Mesendoderm (in vitro differentiated cells): ENCODE results near the gene SYP.

Experiments
- DNase-seq: peaks from one replicate; pipeline ENCODE4 v3.0.0; 2013
- H2AK5ac ChIP-seq: 2 replicates; pipeline ENCODE4 v1.6.1; 2013; ENCODE audit warnings: low read length, inconsistent platforms
- H2BK120ac ChIP-seq: 2 replicates; pipeline ENCODE4 v1.6.1; 2013; ENCODE audit warnings: low read depth, mild to moderate bottlenecking, low read length, moderate library complexity, mixed read lengths
- H2BK15ac ChIP-seq: replicated peaks from 2 replicates; pipeline ENCODE4 v1.6.1; 2013; ENCODE audit warnings: low read depth, mild to moderate bottlenecking, moderate library complexity
- H2BK5ac ChIP-seq: 2 replicates; pipeline ENCODE4 v1.6.1; 2013; ENCODE audit warnings: low read length, inconsistent platforms
- H3K18ac ChIP-seq: 2 replicates; pipeline ENCODE4 v1.6.1; 2013; ENCODE audit warnings: mild to moderate bottlenecking, low read length, mixed read lengths
- H3K23ac ChIP-seq: one replicate; pipeline ENCODE4 v1.6.1; 2013; ENCODE audit warnings: low read length
- H3K27ac ChIP-seq: 2 replicates; pipeline ENCODE4 v1.5.1; 2013; ENCODE audit warnings: low read depth, mild to moderate bottlenecking, inconsistent platforms, low read length, moderate library complexity
- H3K27me3 ChIP-seq: 2 replicates; pipeline ENCODE4 v1.6.1; 2013; ENCODE audit warnings: low read length, control low read depth, mild to moderate bottlenecking, inconsistent platforms; ENCODE audit not compliant: insufficient read depth, poor library complexity
- H3K36me3 ChIP-seq: 2 replicates; pipeline ENCODE4 v1.6.1; 2013; ENCODE audit warnings: low read length, inconsistent platforms; ENCODE audit not compliant: control insufficient read depth, insufficient read depth
- H3K4ac ChIP-seq: one replicate; pipeline ENCODE4 v1.6.1; 2013; ENCODE audit warnings: low read depth, mild to moderate bottlenecking, low read length, moderate library complexity
- H3K4me1 ChIP-seq: 2 replicates; pipeline ENCODE4 v1.6.1; 2013; ENCODE audit warnings: low read depth, low read length, inconsistent platforms; ENCODE audit not compliant: control insufficient read depth
- H3K4me2 ChIP-seq: 2 replicates; pipeline ENCODE4 v1.6.1; 2013; ENCODE audit warnings: low read length
- H3K4me3 ChIP-seq: 2 replicates; pipeline ENCODE4 v1.5.1; 2013; ENCODE audit warnings: mild to moderate bottlenecking, low read length
- H3K56ac ChIP-seq: one replicate; pipeline ENCODE4 v1.6.1; 2013; ENCODE audit warnings: low read length
- H3K79me1 ChIP-seq: 2 replicates; pipeline ENCODE4 v1.6.1; 2013; ENCODE audit warnings: low read length, inconsistent platforms
- H3K79me2 ChIP-seq: 2 replicates; pipeline ENCODE4 v1.6.1; 2013; ENCODE audit warnings: mild to moderate bottlenecking, low read length; ENCODE audit not compliant: control insufficient read depth, insufficient read depth
- H3K9ac ChIP-seq: 2 replicates; pipeline ENCODE4 v1.6.1; 2013; ENCODE audit warnings: low read length, inconsistent platforms
- H4K5ac ChIP-seq: one replicate; pipeline ENCODE4 v1.6.1; 2013; ENCODE audit warnings: low read length
- H4K8ac ChIP-seq: one replicate; pipeline ENCODE4 v1.6.1; 2013; ENCODE audit warnings: low read depth, mild to moderate bottlenecking, control low read depth, low read length, moderate library complexity
- WGBS: extraction: QIAGEN DNeasy Blood & Tissue Kit; methylation state at CpG from one replicate; pipeline ENCODE4 v1.1.7; 2013; ENCODE audit warnings: low lambda C conversion rate, missing lambda C conversion rate; ENCODE audit not compliant: insufficient coverage; ENCODE audit errors: extremely low coverage; 5-methylcytosine and 5-hydroxymethylcytosine counted together

The SYP gene

GRCh38 chrX:49228185-49228584, 28.2 kb upstream of the SYP start:
- no peak overlapping the region for H2BK5ac ChIP-seq
- DNase-seq = no peak
- no peaks in the 10 kb centered on the region for H3K4me1 ChIP-seq
- H3K9ac ChIP-seq = no peak overlapping the region
- no peaks in the 10 kb centered on the region for H3K79me2 ChIP-seq
- no peak overlapping the region for H3K18ac ChIP-seq
- no peaks in the 10 kb centered on the region for H3K27me3 ChIP-seq
- no peaks in the 10 kb centered on the region for H3K79me1 ChIP-seq
- no peak overlapping the region for H4K5ac ChIP-seq
- H2BK15ac ChIP-seq = no peak overlapping the region
- H4K8ac ChIP-seq = no peak overlapping the region
- no peaks in the 10 kb centered on the region for H3K36me3 ChIP-seq
- H3K4me2 ChIP-seq = no peak overlapping the region
- no peak overlapping the region for H3K4ac ChIP-seq
- no peak overlapping the region for H2BK120ac ChIP-seq
- H3K56ac ChIP-seq = no peak overlapping the region
- no peak overlapping the region for H2AK5ac ChIP-seq
- H3K23ac ChIP-seq = no peak overlapping the region
- no peak overlapping the region for H3K4me3 ChIP-seq
- no peak overlapping the region for H3K27ac ChIP-seq
- WGBS = no CpG with 5 or more reads among the region's 17 CpGs

GRCh38 chrX:49227726-49228125, 27.7 kb upstream of the SYP start:
- Histone ChIP-seq H3K36me3 (no peaks in the 10 kb centered on the region), H4K8ac (no peak overlapping the region), H3K4me2 (no peak overlapping the region), H2AK5ac (no peak overlapping the region), H2BK120ac (no peak overlapping the region), H3K23ac (no peak overlapping the region), H3K56ac (no peak overlapping the region), H3K79me1 (no peaks in the 10 kb centered on the region), H3K4ac (no peak overlapping the region), H3K27ac (no peak overlapping the region), H4K5ac (no peak overlapping the region), H3K9ac (no peak overlapping the region), H3K18ac (no peak overlapping the region), H3K4me1 (no peaks in the 10 kb centered on the region), H3K27me3 (no peaks in the 10 kb centered on the region), H3K4me3 (no peak overlapping the region), H2BK5ac (no peak overlapping the region), H3K79me2 (no peaks in the 10 kb centered on the region), H2BK15ac (no peak overlapping the region)
- WGBS = no CpG with 5 or more reads among the region's 2 CpGs
- DNase-seq = no peak

GRCh38 chrX:49226946-49227345, 27.0 kb upstream of the SYP start:
- Histone ChIP-seq H3K27me3 (no peaks in the 10 kb centered on the region), H3K23ac (no peak overlapping the region), H3K27ac (no peak overlapping the region), H3K4me3 (no peak overlapping the region), H4K5ac (no peak overlapping the region), H3K79me2 (no peaks in the 10 kb centered on the region), H4K8ac (no peak overlapping the region), H3K4me1 (no peaks in the 10 kb centered on the region), H2BK15ac (no peak overlapping the region), H3K18ac (no peak overlapping the region), H2BK5ac (no peak overlapping the region), H3K4me2 (no peak overlapping the region), H3K36me3 (no peaks in the 10 kb centered on the region), H2AK5ac (no peak overlapping the region), H3K9ac (no peak overlapping the region), H2BK120ac (no peak overlapping the region), H3K79me1 (no peaks in the 10 kb centered on the region), H3K56ac (no peak overlapping the region), H3K4ac (no peak overlapping the region)
- WGBS = no CpG with 5 or more reads among the region's 9 CpGs
- DNase-seq = no peak

- Histone ChIP-seq H3K4me3 (no peak overlapping the region), H3K36me3 (no peaks in the 10 kb centered on the region), H3K27ac (no peak overlapping the region), H3K23ac (no peak overlapping the region), H3K18ac (no peak overlapping the region), H2BK15ac (no peak overlapping the region), H3K79me1 (no peaks in the 10 kb centered on the region), H4K5ac (no peak overlapping the region), H3K4me1 (no peaks in the 10 kb centered on the region), H3K4ac (no peak overlapping the region), H3K56ac (no peak overlapping the region), H3K27me3 (no peaks in the 10 kb centered on the region), H3K9ac (no peak overlapping the region), H2BK5ac (no peak overlapping the region), H4K8ac (no peak overlapping the region), H3K79me2 (no peaks in the 10 kb centered on the region), H2BK120ac (no peak overlapping the region), H3K4me2 (no peak overlapping the region), H2AK5ac (no peak overlapping the region)
- no peak for DNase-seq
- no CpG with 5 or more reads among the region's 14 CpGs for WGBS
These were observed 25.9 kb upstream of the SYP start for GRCh38 chrX:49225858-49226257.

GRCh38 chrX:49221868-49222267, 21.9 kb upstream of the SYP start:
- H4K5ac ChIP-seq = no peak overlapping the region
- H2BK15ac ChIP-seq = no peak overlapping the region
- no peak overlapping the region for H3K9ac ChIP-seq
- no peak overlapping the region for H2BK120ac ChIP-seq
- WGBS = no CpG with 5 or more reads among the region's 2 CpGs
- H3K4me2 ChIP-seq = no peak overlapping the region
- no peak overlapping the region for H3K18ac ChIP-seq
- no peak overlapping the region for H3K4ac ChIP-seq
- no peak for DNase-seq
- H3K27me3 ChIP-seq = no peaks in the 10 kb centered on the region
- H3K79me1 ChIP-seq = no peaks in the 10 kb centered on the region
- no peaks in the 10 kb centered on the region for H3K4me1 ChIP-seq
- no peak overlapping the region for H3K23ac ChIP-seq
- H2AK5ac ChIP-seq = no peak overlapping the region
- H4K8ac ChIP-seq = no peak overlapping the region
- H3K36me3 ChIP-seq = no peaks in the 10 kb centered on the region
- H3K27ac ChIP-seq = no peak overlapping the region
- no peak overlapping the region for H3K56ac ChIP-seq
- no peak overlapping the region for H3K4me3 ChIP-seq
- no peaks in the 10 kb centered on the region for H3K79me2 ChIP-seq
- H2BK5ac ChIP-seq = no peak overlapping the region

GRCh38 chrX:49220100-49220499, 20.1 kb upstream of the SYP start:
- H3K4ac ChIP-seq = no peak overlapping the region
- H2BK15ac ChIP-seq = no peak overlapping the region
- no peak overlapping the region for H3K9ac ChIP-seq
- H3K27me3 ChIP-seq = no peaks in the 10 kb centered on the region
- no peaks in the 10 kb centered on the region for H3K4me1 ChIP-seq
- H4K8ac ChIP-seq = no peak overlapping the region
- H3K56ac ChIP-seq = no peak overlapping the region
- no peak overlapping the region for H3K18ac ChIP-seq
- H3K79me2 ChIP-seq = no peaks in the 10 kb centered on the region
- H3K36me3 ChIP-seq = no peaks in the 10 kb centered on the region
- no peak overlapping the region for H3K4me3 ChIP-seq
- DNase-seq = no peak
- H2BK120ac ChIP-seq = no peak overlapping the region
- H4K5ac ChIP-seq = no peak overlapping the region
- H3K23ac ChIP-seq = no peak overlapping the region
- H2BK5ac ChIP-seq = no peak overlapping the region
- no peaks in the 10 kb centered on the region for H3K79me1 ChIP-seq
- no peak overlapping the region for H3K27ac ChIP-seq
- H2AK5ac ChIP-seq = no peak overlapping the region
- no peak overlapping the region for H3K4me2 ChIP-seq
